ENCODE results near the gene HELB.

DNA sequence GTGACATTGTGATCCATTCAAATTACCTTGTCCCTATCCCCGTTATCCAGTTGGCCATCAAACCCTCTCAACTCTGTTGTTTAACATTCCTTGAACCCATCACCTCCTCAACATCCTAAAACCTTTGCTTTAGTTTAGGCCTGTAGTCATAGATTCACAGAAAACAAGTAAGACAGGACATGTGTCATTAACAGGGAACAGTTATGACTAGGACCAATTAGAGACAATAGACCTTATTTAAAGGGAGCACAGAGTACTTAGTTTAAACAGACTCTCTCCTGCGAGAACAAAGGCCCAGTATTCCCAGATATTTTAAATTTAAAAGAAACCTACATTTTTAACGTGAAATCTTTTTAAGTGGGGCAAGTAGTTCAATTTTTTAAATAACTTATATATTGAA is 20.0 kb upstream of the HELB start:
- TF ChIP-seq, protein P1, sequence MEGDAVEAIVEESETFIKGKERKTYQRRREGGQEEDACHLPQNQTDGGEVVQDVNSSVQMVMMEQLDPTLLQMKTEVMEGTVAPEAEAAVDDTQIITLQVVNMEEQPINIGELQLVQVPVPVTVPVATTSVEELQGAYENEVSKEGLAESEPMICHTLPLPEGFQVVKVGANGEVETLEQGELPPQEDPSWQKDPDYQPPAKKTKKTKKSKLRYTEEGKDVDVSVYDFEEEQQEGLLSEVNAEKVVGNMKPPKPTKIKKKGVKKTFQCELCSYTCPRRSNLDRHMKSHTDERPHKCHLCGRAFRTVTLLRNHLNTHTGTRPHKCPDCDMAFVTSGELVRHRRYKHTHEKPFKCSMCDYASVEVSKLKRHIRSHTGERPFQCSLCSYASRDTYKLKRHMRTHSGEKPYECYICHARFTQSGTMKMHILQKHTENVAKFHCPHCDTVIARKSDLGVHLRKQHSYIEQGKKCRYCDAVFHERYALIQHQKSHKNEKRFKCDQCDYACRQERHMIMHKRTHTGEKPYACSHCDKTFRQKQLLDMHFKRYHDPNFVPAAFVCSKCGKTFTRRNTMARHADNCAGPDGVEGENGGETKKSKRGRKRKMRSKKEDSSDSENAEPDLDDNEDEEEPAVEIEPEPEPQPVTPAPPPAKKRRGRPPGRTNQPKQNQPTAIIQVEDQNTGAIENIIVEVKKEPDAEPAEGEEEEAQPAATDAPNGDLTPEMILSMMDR (IDR thresholded peaks at IDR 0.05): no peak
- TF ChIP-seq POLR2A (IDR thresholded peaks at IDR 0.05): no peak
